Activated CD4-positive, alpha-beta T cell treated with anti-CD3 and anti-CD28 coated beads, Interleukin-2, amount 10 ng/mL, durations not matched to agents 7 days and 5 days (primary cell): ENCODE data around the gene SYCN. TPM values are rescaled to one million over a fixed set of nuclear protein-coding genes. Genes with fewer than 3 reads are reported as not detected.

Experiments used
- total RNA-seq, 2 experiments: library from RNA; stranded (reverse); gene quantifications; one replicate each; pipeline ENCODE4 v1.2.3, GENCODE V29; 2021

Gene SYCN
- total RNA-seq, 2 experiments from 2014 or later, result not detected

Other genes with a start within 250 kb of the SYCN start
- gene FBXO17, start 228.5 kb downstream of the SYCN start, total RNA-seq, result under 1 TPM in 1 of 2 experiments, not detected in 1; 0.35 TPM
- not detected for gene FBXO27, start 171.7 kb downstream of the SYCN start, total RNA-seq
- not detected for gene ACP7, start 119.9 kb downstream of the SYCN start, total RNA-seq
- 10 to 100 TPM; 16.5 to 17.9 TPM for gene PAK4, start 78.5 kb downstream of the SYCN start, total RNA-seq
- not detected for gene NCCRP1, start 7.3 kb downstream of the SYCN start, total RNA-seq
- not detected for gene IFNL3, start 40.7 kb upstream of the SYCN start, total RNA-seq
- not detected for gene IFNL4, start 44.6 kb upstream of the SYCN start, total RNA-seq
- not detected for gene IFNL2, start 64.1 kb upstream of the SYCN start, total RNA-seq
- not detected for gene IFNL1, start 92.1 kb upstream of the SYCN start, total RNA-seq
- gene LRFN1, start 116.6 kb upstream of the SYCN start, total RNA-seq, result 1 to 10 TPM; 6.4 to 6.5 TPM
- gene GMFG, start 131.8 kb upstream of the SYCN start, total RNA-seq, result 100 to 1,000 TPM; 577 to 668 TPM
- gene SAMD4B, start 138.2 kb upstream of the SYCN start, total RNA-seq, result 10 to 100 TPM; 40.2 to 45.6 TPM
- gene PAF1, start 186.8 kb upstream of the SYCN start, total RNA-seq, result 10 to 100 TPM; 43.8 to 44.5 TPM
- gene MED29, start 187.1 kb upstream of the SYCN start, total RNA-seq, result 10 to 100 TPM; 34.9 to 40.1 TPM
- 10 to 100 TPM; 92.5 to 93.4 TPM for gene ZFP36, start 202.6 kb upstream of the SYCN start, total RNA-seq
- 10 to 100 TPM; 74.4 to 77.9 TPM for gene PLEKHG2, start 208.4 kb upstream of the SYCN start, total RNA-seq
- 1,000 to 10,000 TPM; 2,465 to 3,009 TPM for gene RPS16, start 231.7 kb upstream of the SYCN start, total RNA-seq
- gene SUPT5H, start 241.3 kb upstream of the SYCN start, total RNA-seq, result 100 to 1,000 TPM; 144 to 150 TPM